HuH-7 (cell line): Measurements from ENCODE around the gene GALNT2.

Experiments used
- DNase-seq: peaks from one replicate; pipeline ENCODE4 v3.0.0; 2011; ENCODE audit warnings: low spot score

The GALNT2 gene

DNA sequence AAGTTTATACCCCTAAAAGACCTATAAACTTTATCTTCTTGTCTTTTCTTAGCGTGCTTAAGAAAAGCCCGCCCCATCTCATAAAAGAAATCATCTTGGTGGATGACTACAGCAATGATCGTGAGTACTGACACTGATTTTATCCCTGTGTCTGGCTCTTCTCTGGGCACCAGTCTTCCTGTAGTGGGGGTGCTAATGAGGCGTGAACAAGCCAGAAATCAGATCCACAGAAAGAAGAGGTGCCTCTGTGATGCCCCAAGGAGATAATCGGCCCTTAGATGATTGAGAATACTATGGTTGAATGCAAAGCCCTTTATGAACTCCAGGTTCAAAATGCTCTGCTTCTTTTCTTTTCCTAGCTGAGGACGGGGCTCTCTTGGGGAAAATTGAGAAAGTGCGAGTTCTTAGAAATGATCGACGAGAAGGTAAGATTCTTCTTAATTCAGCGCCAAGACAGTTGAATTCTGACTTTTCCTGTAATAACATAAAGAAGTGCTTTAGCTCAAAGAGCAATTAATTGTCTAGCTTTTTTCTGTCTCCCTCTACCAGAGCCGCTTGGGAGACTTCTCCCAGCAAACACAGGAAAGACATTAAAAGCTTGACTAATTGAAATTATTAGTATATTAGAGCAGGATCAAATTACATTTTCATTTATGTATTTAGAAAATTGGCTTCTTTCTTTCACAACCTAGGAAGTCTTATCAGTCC is 169.4 kb downstream of the GALNT2 start:
- DNase-seq = no peak

DNA sequence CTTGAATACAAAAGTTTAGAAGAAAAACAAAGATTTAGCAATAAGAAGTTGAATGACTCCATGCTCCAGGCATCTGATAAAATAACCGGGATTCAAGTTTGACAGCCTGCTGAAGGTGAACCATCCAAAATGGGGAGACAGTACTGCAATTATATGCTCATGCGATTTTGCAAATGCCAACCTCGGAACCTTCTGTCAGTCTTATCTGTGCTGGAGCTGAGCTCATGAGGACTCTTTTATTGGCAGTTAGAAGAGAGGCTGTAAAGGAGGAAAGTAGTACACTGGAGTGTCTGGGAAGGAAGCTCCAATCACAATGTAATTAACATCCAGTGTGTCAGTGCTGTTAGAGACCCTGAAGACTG is 170.0 kb downstream of the GALNT2 start:
- DNase-seq = no peak

- no peak for DNase-seq
These were observed 170.8 kb downstream of the GALNT2 start for GRCh38 chr1:230237805-230238204.

GRCh38 chr1:230240446-230241086 is 173.5 kb downstream of the GALNT2 start:
- no peak for DNase-seq

GRCh38 chr1:230242326-230242725 is 175.3 kb downstream of the GALNT2 start:
- no peak for DNase-seq

GRCh38 chr1:230243146-230243545 is 176.1 kb downstream of the GALNT2 start:
- DNase-seq = no peak

GRCh38 chr1:230243583-230244353 is 176.7 kb downstream of the GALNT2 start:
- no peak for DNase-seq

DNA sequence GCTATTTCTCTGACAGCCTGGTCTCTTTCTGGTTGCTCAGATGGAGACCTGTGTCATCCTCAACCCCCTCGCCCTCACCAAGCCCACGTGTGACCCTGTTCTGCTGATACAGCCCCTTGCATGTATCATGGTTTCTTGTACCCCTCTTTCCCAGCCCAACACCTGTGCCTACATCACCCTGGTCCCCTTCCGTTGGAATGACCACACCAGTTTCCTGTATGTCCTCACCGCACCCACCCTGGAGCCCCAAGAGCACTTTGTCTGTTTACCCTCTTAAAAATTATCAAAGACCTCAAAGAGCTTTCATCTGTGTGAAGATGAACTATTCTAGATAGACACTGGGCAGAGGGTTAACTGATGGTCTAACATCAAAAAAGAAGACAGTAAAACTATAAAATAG is 179.5 kb downstream of the GALNT2 start:
- no peak for DNase-seq

- DNase-seq = no peak
These were observed 181.2 kb downstream of the GALNT2 start for GRCh38 chr1:230248016-230248888.

- DNase-seq = no peak
These were observed 181.8 kb downstream of the GALNT2 start for GRCh38 chr1:230248889-230249270.

GRCh38 chr1:230249695-230250480 is 182.8 kb downstream of the GALNT2 start:
- DNase-seq = no peak

GRCh38 chr1:230250666-230251065 is 183.6 kb downstream of the GALNT2 start:
- no peak for DNase-seq

DNA sequence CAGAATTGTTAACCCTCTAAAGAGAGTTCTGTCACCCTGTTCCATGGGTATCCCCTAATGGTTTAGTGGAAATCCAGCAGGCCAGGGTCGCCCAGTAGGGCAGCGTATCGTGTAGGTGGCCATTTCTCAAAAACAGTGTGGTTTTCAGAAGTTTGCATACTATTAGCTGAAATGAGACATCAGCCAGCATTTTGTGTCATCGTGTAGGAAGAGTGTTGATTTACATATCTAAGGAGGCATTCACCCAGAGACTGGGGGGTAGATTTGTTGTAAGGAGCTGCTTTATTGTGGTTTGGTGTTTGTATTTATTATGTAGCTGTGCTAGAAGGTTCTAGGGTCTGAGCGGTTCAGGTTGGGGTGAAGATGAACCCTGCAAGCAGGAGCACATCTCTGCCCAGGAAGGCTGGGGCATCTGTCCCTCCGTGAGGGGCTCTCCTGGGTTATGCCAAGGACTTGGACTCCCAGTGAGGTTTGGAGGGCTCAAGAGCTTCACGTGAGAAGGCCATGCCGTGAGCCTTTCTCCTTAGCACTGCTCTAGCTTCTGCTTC is 184.7 kb downstream of the GALNT2 start:
- no peak for DNase-seq

DNA sequence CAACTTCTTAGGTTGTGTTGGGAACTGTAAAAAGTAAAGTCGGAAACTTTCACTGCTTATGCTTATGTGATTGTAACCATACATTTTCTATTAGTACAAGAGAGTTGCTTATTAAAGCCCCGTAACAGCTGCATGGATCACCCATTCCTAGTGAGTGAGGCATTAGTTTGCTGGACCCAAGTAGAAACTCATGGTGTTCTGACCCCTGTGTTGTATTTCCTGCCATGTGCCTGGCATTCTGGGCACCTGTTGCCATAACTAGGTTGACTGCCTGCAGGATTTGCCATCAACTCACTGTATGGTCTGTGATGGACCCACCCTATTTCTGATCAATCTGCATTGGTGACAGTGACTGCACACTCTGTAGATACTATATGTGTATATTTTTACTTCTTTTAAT is 186.1 kb downstream of the GALNT2 start:
- DNase-seq = no peak

DNA sequence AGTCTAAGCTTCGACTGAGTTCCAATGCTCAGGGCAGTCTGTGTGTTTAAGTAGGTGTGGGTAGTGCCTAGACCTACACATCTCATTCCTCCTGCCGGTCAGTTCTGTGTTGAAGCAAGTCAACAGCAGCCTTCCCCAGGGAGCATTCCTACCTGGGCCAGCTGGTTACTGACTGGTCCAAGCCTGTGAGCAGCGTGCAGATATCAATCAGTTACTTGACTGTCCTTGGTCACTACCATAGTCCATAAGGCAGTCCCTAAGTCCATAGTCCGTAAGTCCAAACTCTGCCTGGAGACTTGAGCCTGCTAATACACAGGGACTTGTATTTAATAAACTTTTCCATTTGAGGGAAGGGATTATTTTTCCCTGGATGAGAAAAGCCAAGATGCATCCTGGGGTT is 187.2 kb downstream of the GALNT2 start:
- no peak for DNase-seq

- DNase-seq = no peak
These were observed 188.1 kb downstream of the GALNT2 start for GRCh38 chr1:230255116-230255515.

DNA sequence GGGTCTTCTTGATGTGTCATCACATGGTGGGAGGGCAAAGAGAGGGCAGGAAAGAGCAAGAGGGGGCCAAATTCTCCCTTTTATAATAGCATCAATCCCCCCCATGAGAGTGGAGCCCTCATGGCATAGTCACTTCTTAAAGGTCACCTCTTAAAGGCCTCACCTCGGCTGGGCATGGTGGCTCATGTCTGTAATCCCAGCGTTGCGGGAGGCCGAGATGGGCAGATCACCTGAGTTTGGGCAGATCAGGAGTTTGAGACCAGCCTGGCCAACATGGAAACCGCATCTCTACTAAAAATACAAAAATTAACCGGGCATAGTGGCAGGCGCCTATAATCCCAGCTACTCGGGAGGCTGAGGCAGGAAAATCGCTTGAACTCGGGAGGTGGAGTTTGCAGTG is 189.0 kb downstream of the GALNT2 start:
- no peak for DNase-seq

- DNase-seq = no peak
These were observed 189.9 kb downstream of the GALNT2 start for GRCh38 chr1:230256896-230257295.

DNA sequence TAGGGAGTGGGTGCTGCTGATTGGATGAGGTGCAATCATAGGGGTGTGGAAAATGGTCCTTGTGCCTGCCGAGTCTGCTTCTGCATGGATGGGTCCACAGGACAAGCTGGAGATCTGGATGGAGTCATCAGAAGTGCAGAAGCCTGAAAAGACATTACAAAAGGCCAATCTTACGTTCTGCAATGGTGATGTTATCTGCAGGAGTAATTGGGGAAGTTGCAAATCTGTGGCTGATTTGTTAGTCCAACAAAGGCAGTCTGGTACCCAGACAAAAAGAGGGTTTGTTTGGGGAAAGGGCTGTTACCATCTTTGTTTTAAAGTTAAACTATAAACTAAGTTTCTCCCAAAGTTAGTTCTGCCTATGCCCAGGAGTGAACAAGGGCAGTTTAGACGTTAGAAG is 192.6 kb downstream of the GALNT2 start:
- no peak for DNase-seq

DNA sequence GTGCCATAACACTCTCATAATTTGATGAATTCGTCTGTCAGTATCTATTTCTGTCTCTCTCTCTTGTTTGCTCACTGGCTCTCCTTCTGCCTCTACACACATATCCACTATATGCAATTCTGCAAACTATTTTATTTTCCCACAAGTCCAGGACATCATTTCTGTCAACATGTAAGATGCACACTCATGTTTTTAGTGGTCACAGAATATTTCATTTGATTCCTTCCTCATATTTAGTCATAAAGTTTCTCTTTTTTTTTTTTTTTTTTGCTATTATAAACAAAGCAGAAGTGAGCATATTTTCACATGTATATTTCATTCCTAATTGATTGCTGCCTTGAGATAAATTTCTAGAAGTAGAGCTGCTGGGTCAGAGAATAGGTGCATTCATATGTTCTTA is 193.8 kb downstream of the GALNT2 start:
- DNase-seq = no peak
